Measurements from ENCODE around the gene ULBP2. TPM values are rescaled to one million over a fixed set of nuclear protein-coding genes. Genes with fewer than 3 reads are reported as not detected.
"Not testable (repeated sequence)": the region's sequence is repeated elsewhere in the genome, so short reads cannot be mapped to it uniquely, and the experiment has no call there.

ULBP2 gene
- polyA plus RNA-seq, 3 donors = 0.72 to 1.0 (median 0.75) TPM

- peak; percentile 65 to 91 (median 80) for DNase-seq (ENCODE audit: extremely low read depth in 1 of 11, low read depth in 9 of 11, low spot score in 4 of 11)
Measured at GRCh38 chr6:149922642-149923326, 19.0 kb upstream of the ULBP2 start, which contains the start of gene RAET1G. Gene RAET1G, minus strand, starts transcription at chr6:149923121. Its CDS starts 111 bp downstream, at chr6:149923010.

- DNase-seq (ENCODE audit: extremely low read depth in 1 of 11, low read depth in 9 of 11, low spot score in 4 of 11) = no peak
Measured at GRCh38 chr6:149923327-149923986, 18.4 kb upstream of the ULBP2 start.

- no peak for DNase-seq (ENCODE audit: extremely low read depth in 1 of 11, low read depth in 9 of 11, low spot score in 4 of 11)
Measured at GRCh38 chr6:149924206-149924932, 17.4 kb upstream of the ULBP2 start.

- no peak for DNase-seq (ENCODE audit: extremely low read depth in 1 of 11, low read depth in 9 of 11, low spot score in 4 of 11)
Measured at GRCh38 chr6:149924933-149925252, 16.9 kb upstream of the ULBP2 start.

GRCh38 chr6:149925253-149925973, 16.4 kb upstream of the ULBP2 start:
- peak in 1 of 11 donors; percentile 18 for DNase-seq (ENCODE audit: extremely low read depth in 1 of 11, low read depth in 9 of 11, low spot score in 4 of 11)

- peak in 9 of 11 donors; percentile 52 to 77 (median 72) for DNase-seq (ENCODE audit: extremely low read depth in 1 of 11, low read depth in 9 of 11, low spot score in 4 of 11)
Measured at GRCh38 chr6:149925974-149926777, 15.6 kb upstream of the ULBP2 start.

GRCh38 chr6:149927025-149927424, 14.8 kb upstream of the ULBP2 start:
- not testable (repeated sequence) for DNase-seq (ENCODE audit: extremely low read depth in 1 of 11, low read depth in 9 of 11, low spot score in 4 of 11)

GRCh38 chr6:149929422-149929821, 12.4 kb upstream of the ULBP2 start:
- DNase-seq (ENCODE audit: extremely low read depth in 1 of 11, low read depth in 9 of 11, low spot score in 4 of 11) = no peak

GRCh38 chr6:149931501-149931900, 10.3 kb upstream of the ULBP2 start:
- DNase-seq (ENCODE audit: extremely low read depth in 1 of 11, low read depth in 9 of 11, low spot score in 4 of 11) = no peak

GRCh38 chr6:149933036-149933435, 8.8 kb upstream of the ULBP2 start:
- DNase-seq (ENCODE audit: extremely low read depth in 1 of 11, low read depth in 9 of 11, low spot score in 4 of 11) = no peak

- DNase-seq (ENCODE audit: extremely low read depth in 1 of 11, low read depth in 9 of 11, low spot score in 4 of 11) = no peak
Measured at GRCh38 chr6:149933461-149933860, 8.4 kb upstream of the ULBP2 start.

GRCh38 chr6:149934249-149935156, 7.3 kb upstream of the ULBP2 start:
- peak in 2 of 11 donors; percentile 56 to 67 for DNase-seq (ENCODE audit: extremely low read depth in 1 of 11, low read depth in 9 of 11, low spot score in 4 of 11)

- no peak for DNase-seq (ENCODE audit: extremely low read depth in 1 of 11, low read depth in 9 of 11, low spot score in 4 of 11)
Measured at GRCh38 chr6:149935246-149935645, 6.6 kb upstream of the ULBP2 start.

- no peak for DNase-seq (ENCODE audit: extremely low read depth in 1 of 11, low read depth in 9 of 11, low spot score in 4 of 11)
Measured at GRCh38 chr6:149935668-149936067, 6.1 kb upstream of the ULBP2 start.

- DNase-seq (ENCODE audit: extremely low read depth in 1 of 11, low read depth in 9 of 11, low spot score in 4 of 11) = no peak
Measured at GRCh38 chr6:149936743-149937142, 5.1 kb upstream of the ULBP2 start.

- not testable (repeated sequence) for DNase-seq (ENCODE audit: extremely low read depth in 1 of 11, low read depth in 9 of 11, low spot score in 4 of 11)
Measured at GRCh38 chr6:149938013-149938570, 3.7 kb upstream of the ULBP2 start.

GRCh38 chr6:149938571-149939355, 3.1 kb upstream of the ULBP2 start:
- DNase-seq (ENCODE audit: extremely low read depth in 1 of 11, low read depth in 9 of 11, low spot score in 4 of 11) = no peak
